ENCODE results near the gene TPRN.

GRCh38 chr9:137234055-137234697 lies 33.6 kb upstream of the TPRN start:
- TF ChIP-seq, protein P1, sequence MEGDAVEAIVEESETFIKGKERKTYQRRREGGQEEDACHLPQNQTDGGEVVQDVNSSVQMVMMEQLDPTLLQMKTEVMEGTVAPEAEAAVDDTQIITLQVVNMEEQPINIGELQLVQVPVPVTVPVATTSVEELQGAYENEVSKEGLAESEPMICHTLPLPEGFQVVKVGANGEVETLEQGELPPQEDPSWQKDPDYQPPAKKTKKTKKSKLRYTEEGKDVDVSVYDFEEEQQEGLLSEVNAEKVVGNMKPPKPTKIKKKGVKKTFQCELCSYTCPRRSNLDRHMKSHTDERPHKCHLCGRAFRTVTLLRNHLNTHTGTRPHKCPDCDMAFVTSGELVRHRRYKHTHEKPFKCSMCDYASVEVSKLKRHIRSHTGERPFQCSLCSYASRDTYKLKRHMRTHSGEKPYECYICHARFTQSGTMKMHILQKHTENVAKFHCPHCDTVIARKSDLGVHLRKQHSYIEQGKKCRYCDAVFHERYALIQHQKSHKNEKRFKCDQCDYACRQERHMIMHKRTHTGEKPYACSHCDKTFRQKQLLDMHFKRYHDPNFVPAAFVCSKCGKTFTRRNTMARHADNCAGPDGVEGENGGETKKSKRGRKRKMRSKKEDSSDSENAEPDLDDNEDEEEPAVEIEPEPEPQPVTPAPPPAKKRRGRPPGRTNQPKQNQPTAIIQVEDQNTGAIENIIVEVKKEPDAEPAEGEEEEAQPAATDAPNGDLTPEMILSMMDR (IDR thresholded peaks at IDR 0.05): no peak
- TF ChIP-seq, protein P2, sequence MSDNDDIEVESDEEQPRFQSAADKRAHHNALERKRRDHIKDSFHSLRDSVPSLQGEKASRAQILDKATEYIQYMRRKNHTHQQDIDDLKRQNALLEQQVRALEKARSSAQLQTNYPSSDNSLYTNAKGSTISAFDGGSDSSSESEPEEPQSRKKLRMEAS (CRISPR knock-in tag; IDR thresholded peaks at IDR 0.05): no peak
- TF ChIP-seq FOXK1 (CRISPR knock-in tag; IDR thresholded peaks at IDR 0.05) (no peak), ZNF121 (CRISPR knock-in tag; IDR thresholded peaks at IDR 0.05) (no peak), ZNF423 (CRISPR knock-in tag; IDR thresholded peaks at IDR 0.05) (no peak), SP1 (CRISPR knock-in tag; conservative IDR thresholded peaks at IDR 0.05) (no peak), MLX (CRISPR knock-in tag; IDR thresholded peaks at IDR 0.05) (no peak), PRRX2 (CRISPR knock-in tag; IDR thresholded peaks at IDR 0.05) (no peak), AFF4 (CRISPR knock-in tag; IDR thresholded peaks at IDR 0.05; ENCODE audit: borderline replicate concordance) (no peak), USF2 (CRISPR knock-in tag; IDR thresholded peaks at IDR 0.05) (no peak), NFYB (CRISPR knock-in tag; conservative IDR thresholded peaks at IDR 0.05; ENCODE audit: low read depth) (no peak), ZBTB21 (CRISPR knock-in tag; IDR thresholded peaks at IDR 0.05; ENCODE audit: borderline replicate concordance) (no peak)
- TF ChIP-seq, protein P3, sequence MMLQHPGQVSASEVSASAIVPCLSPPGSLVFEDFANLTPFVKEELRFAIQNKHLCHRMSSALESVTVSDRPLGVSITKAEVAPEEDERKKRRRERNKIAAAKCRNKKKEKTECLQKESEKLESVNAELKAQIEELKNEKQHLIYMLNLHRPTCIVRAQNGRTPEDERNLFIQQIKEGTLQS (CRISPR knock-in tag; conservative IDR thresholded peaks at IDR 0.05): no peak

Data from WTC11 (cell line).